SK-N-SH (cell line): ENCODE results near the gene MEF2D. TPM values are rescaled to one million over a fixed set of nuclear protein-coding genes. Genes with fewer than 3 reads are reported as not detected.

Source experiments
- CTCF ChIA-PET: fragments of 300-600, 350-600 bp; formaldehyde crosslinking; extraction: SDS; loops from one replicate; lab custom pipeline; 2021; lab: Yijun Ruan, JAX
- POLR2A ChIA-PET: fragments of 350-600 bp; sonication (Branson Sonifier 250); formaldehyde crosslinking; extraction: SDS; loops from one replicate; lab custom pipeline; 2020; ENCODE audit warnings: antibody characterized with exemption, inconsistent platforms; lab: Yijun Ruan, JAX
- DNase-seq: peaks from one replicate; pipeline ENCODE4 v3.0.0; 2012
- H2AFZ ChIP-seq: fragments of 200-600 bp; sonication (generic); 2 replicates; pipeline ENCODE4 v1.8.1; 2016; ENCODE audit warnings: antibody characterized with exemption, mild to moderate bottlenecking, low read depth
- H3F3A ChIP-seq: fragments of 200-600 bp; sonication (generic); replicated peaks from 2 replicates; pipeline ENCODE3; 2016; ENCODE audit warnings: antibody characterized with exemption, mild to moderate bottlenecking; ENCODE audit not compliant: insufficient read depth
- H3K27ac ChIP-seq, 2 experiments: fragments of 200-500 bp in 1 of 2; fragments of 200-600 bp in 1 of 2; sonication (Bioruptor generic) in 1 of 2; sonication (generic), shearing (Covaris generic) in 1 of 2; 2 replicates each; pipeline versions ENCODE4 v1.5.1 to v1.6.1; 2014 to 2016; ENCODE audit warnings: low read depth in 2 of 2, inconsistent platforms in 1 of 2, low read length in 1 of 2, mild to moderate bottlenecking in 1 of 2, mixed read lengths in 1 of 2
- H3K27me3 ChIP-seq: fragments of 200-600 bp; sonication (generic), shearing (Covaris generic); 2 replicates; pipeline ENCODE4 v1.6.1; 2016; ENCODE audit warnings: mixed run types; ENCODE audit not compliant: insufficient read depth
- H3K36me3 ChIP-seq, 2 experiments: fragments of 200-500 bp in 1 of 2; fragments of 200-600 bp in 1 of 2; sonication (Bioruptor generic) in 1 of 2; sonication (generic) in 1 of 2; replicated peaks in 1 of 2; 2 replicates each; pipeline versions ENCODE3 to v1.5.1; 2014 to 2016; ENCODE audit warnings: low read length in 1 of 2, mild to moderate bottlenecking in 1 of 2; ENCODE audit not compliant: insufficient read depth in 2 of 2, control insufficient read depth in 1 of 2
- H3K4me1 ChIP-seq, 2 experiments: fragments of 200-500 bp in 1 of 2; fragments of 200-600 bp in 1 of 2; sonication (Bioruptor generic) in 1 of 2; sonication (generic), shearing (Covaris generic) in 1 of 2; 2 replicates each; pipeline versions ENCODE4 v1.5.1 to v1.6.1; 2014 to 2016; ENCODE audit warnings: low read depth in 1 of 2, low read length in 1 of 2, mixed run types in 1 of 2; ENCODE audit not compliant: insufficient read depth in 2 of 2, control insufficient read depth in 1 of 2
- H3K4me2 ChIP-seq: fragments of 200-600 bp; sonication (generic), shearing (Covaris generic); 2 replicates; pipeline ENCODE4 v1.6.1; 2017; ENCODE audit warnings: mixed run types
- H3K4me3 ChIP-seq, 2 experiments: fragments of 200-500 bp in 1 of 2; fragments of 200-600 bp in 1 of 2; sonication (Bioruptor generic) in 1 of 2; sonication (generic), shearing (Covaris generic) in 1 of 2; 2 replicates each; pipeline versions ENCODE4 v1.5.1 to v1.8.1; 2014 to 2016; ENCODE audit warnings: low read depth in 2 of 2, inconsistent platforms in 1 of 2, low read length in 1 of 2, mild to moderate bottlenecking in 1 of 2, mixed read lengths in 1 of 2, moderate library complexity in 1 of 2
- H3K79me2 ChIP-seq: fragments of 200-600 bp; sonication (generic); 2 replicates; pipeline ENCODE4 v1.8.1; 2017; ENCODE audit warnings: mild to moderate bottlenecking; ENCODE audit not compliant: insufficient read depth
- H3K9ac ChIP-seq: fragments of 200-600 bp; sonication (generic); 2 replicates; pipeline ENCODE4 v1.6.1; 2017; ENCODE audit warnings: mixed run types
- H3K9me2 ChIP-seq: fragments of 200-600 bp; sonication (generic); 2 replicates; pipeline ENCODE4 v1.6.1; 2017; ENCODE audit warnings: mixed run types
- H3K9me3 ChIP-seq: fragments of 200-600 bp; sonication (generic); 2 replicates; pipeline ENCODE4 v1.6.1; 2017; ENCODE audit warnings: mixed run types, mild to moderate bottlenecking, moderate library complexity
- H4K20me1 ChIP-seq: fragments of 200-600 bp; sonication (generic); 2 replicates; pipeline ENCODE4 v1.6.1; 2017; ENCODE audit warnings: mild to moderate bottlenecking, mixed run types; ENCODE audit not compliant: insufficient read depth
- CHD2 ChIP-seq: fragments of 150-350 bp; IDR thresholded peaks from 2 replicates; pipeline ENCODE4 v1.6.1; 2018; ENCODE audit warnings: low read length; ENCODE audit not compliant: partially characterized antibody
- ELF1 ChIP-seq: IDR thresholded peaks from 2 replicates; pipeline ENCODE4 v1.4.0; 2012
- EP300 ChIP-seq, 2 experiments: IDR thresholded peaks; 2 replicates each; pipeline versions ENCODE4 v1.4.0 to v1.6.1; 2012; ENCODE audit warnings: borderline replicate concordance in 1 of 2, low read depth in 1 of 2, low read length in 1 of 2
- FOSL2 ChIP-seq: IDR thresholded peaks from 2 replicates; pipeline ENCODE4 v1.4.0; 2012; ENCODE audit warnings: low read depth, mild to moderate bottlenecking, moderate library complexity, borderline replicate concordance
- FOXM1 ChIP-seq: IDR thresholded peaks from 2 replicates; pipeline ENCODE4 v1.4.0; 2012; ENCODE audit warnings: low read depth, mild to moderate bottlenecking
- MXI1 ChIP-seq: IDR thresholded peaks from 2 replicates; pipeline ENCODE4 v1.6.1; 2012; ENCODE audit warnings: mild to moderate bottlenecking, low read depth, low read length, improper control_type of control experiment
- RAD21 ChIP-seq: IDR thresholded peaks from 2 replicates; pipeline ENCODE4 v1.6.1; 2012; ENCODE audit warnings: mild to moderate bottlenecking, low read length
- RCOR1 ChIP-seq: fragments of 150-350 bp; IDR thresholded peaks from 2 replicates; pipeline ENCODE4 v1.6.1; 2017; ENCODE audit warnings: antibody characterized with exemption, low read length
- RXRA ChIP-seq: IDR thresholded peaks from 2 replicates; pipeline ENCODE4 v1.4.0; 2012; ENCODE audit warnings: low read depth, mild to moderate bottlenecking, borderline replicate concordance
- USF1 ChIP-seq: IDR thresholded peaks from 2 replicates; pipeline ENCODE4 v1.4.0; 2012; ENCODE audit warnings: low read depth, borderline replicate concordance
- YY1 ChIP-seq: IDR thresholded peaks from 2 replicates; pipeline ENCODE4 v1.4.0; 2012; ENCODE audit warnings: low read depth, mild to moderate bottlenecking
- WGBS: methylation state at CpG from one replicate; pipeline ENCODE4 v1.1.6; 2017; ENCODE audit warnings: low lambda C conversion rate; 5-methylcytosine and 5-hydroxymethylcytosine counted together
- polyA plus RNA-seq, 3 experiments: library from polyadenylated mRNA; depleted of rRNA; stranded (reverse); fragments of >200 nt; gene quantifications; 2 replicates each; pipeline ENCODE4 v1.2.3, GENCODE V29; 2012
- TF ChIP-seq, protein P1 (sequence below): IDR thresholded peaks from 2 replicates; pipeline ENCODE4 v1.6.1; 2012; ENCODE audit warnings: mild to moderate bottlenecking, low read depth, low read length, moderate library complexity
- TF ChIP-seq, protein P2 (sequence below): IDR thresholded peaks from 2 replicates; pipeline ENCODE4 v1.4.0; 2012; ENCODE audit warnings: low read depth

MEF2D gene
- polyA plus RNA-seq, 1 of the 3 experiments (the other 2 are of a cell fraction) = 14.3 TPM

- TF ChIP-seq USF1 (no peak), FOSL2 (no peak), RAD21 (no peak), RCOR1 (no peak), YY1 (no peak)
- TF ChIP-seq, all 33 proteins: peak for 0
Measured at GRCh38 chr1:156508205-156508954, 7.8 kb upstream of the MEF2D start (continued).

- no peaks in the 10 kb centered on the region for H3K36me3 ChIP-seq
- ChIA-PET POLR2A (no interaction called here), CTCF (interaction anchor here (1.1 kb wide), 1 partner anchor 121 kb away, joined by 3 read pairs; no protein-coding TSS in a partner anchor)
- no peaks in the 10 kb centered on the region for H3K9me3 ChIP-seq
- 94% methylated on average over 2 of the region's 2 CpGs for WGBS
- no peak for DNase-seq
- no peak overlapping the region for H3K27ac ChIP-seq
- H3F3A ChIP-seq = peaks cover 32% of the 10 kb centered on the region
- H2AFZ ChIP-seq = no peak overlapping the region
- no peak overlapping the region for H3K9ac ChIP-seq
- no peaks in the 10 kb centered on the region for H3K27me3 ChIP-seq
- no peaks in the 10 kb centered on the region for H4K20me1 ChIP-seq
- TF ChIP-seq EP300 (IDR thresholded peaks at IDR 0.05; ENCODE audit: borderline replicate concordance in 1 of 2, low read depth in 1 of 2, low read length in 1 of 2) (no peak), RXRA (no peak), ELF1 (no peak), RCOR1 (no peak), MXI1 (no peak), RAD21 (no peak), USF1 (no peak), FOXM1 (no peak), CHD2 (no peak)
- TF ChIP-seq, protein P1, sequence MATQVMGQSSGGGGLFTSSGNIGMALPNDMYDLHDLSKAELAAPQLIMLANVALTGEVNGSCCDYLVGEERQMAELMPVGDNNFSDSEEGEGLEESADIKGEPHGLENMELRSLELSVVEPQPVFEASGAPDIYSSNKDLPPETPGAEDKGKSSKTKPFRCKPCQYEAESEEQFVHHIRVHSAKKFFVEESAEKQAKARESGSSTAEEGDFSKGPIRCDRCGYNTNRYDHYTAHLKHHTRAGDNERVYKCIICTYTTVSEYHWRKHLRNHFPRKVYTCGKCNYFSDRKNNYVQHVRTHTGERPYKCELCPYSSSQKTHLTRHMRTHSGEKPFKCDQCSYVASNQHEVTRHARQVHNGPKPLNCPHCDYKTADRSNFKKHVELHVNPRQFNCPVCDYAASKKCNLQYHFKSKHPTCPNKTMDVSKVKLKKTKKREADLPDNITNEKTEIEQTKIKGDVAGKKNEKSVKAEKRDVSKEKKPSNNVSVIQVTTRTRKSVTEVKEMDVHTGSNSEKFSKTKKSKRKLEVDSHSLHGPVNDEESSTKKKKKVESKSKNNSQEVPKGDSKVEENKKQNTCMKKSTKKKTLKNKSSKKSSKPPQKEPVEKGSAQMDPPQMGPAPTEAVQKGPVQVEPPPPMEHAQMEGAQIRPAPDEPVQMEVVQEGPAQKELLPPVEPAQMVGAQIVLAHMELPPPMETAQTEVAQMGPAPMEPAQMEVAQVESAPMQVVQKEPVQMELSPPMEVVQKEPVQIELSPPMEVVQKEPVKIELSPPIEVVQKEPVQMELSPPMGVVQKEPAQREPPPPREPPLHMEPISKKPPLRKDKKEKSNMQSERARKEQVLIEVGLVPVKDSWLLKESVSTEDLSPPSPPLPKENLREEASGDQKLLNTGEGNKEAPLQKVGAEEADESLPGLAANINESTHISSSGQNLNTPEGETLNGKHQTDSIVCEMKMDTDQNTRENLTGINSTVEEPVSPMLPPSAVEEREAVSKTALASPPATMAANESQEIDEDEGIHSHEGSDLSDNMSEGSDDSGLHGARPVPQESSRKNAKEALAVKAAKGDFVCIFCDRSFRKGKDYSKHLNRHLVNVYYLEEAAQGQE = no peak
- TF ChIP-seq, protein P2, sequence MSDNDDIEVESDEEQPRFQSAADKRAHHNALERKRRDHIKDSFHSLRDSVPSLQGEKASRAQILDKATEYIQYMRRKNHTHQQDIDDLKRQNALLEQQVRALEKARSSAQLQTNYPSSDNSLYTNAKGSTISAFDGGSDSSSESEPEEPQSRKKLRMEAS = no peak
- peaks cover 38 to 44% of the 10 kb centered on the region in 2 experiments for H3K4me1 ChIP-seq
- H3K4me2 ChIP-seq = no peak overlapping the region
- H3K79me2 ChIP-seq = peaks cover 7% of the 10 kb centered on the region; the same call in 1 of the 2 replicates
- no peak overlapping the region for H3K4me3 ChIP-seq
- no peaks in the 10 kb centered on the region for H3K9me2 ChIP-seq
Measured at GRCh38 chr1:156506450-156506849, 5.9 kb upstream of the MEF2D start.
